CD4-positive, alpha-beta T cell treated with Interleukin-6 for 4 hours (primary cell): ENCODE data around the gene CMTM2.

ENCODE experiments used
- DNase-seq: peaks from one replicate; pipeline ENCODE4 v3.0.0-alpha.2; 2020; ENCODE audit warnings: mixed read lengths

Gene CMTM2

DNA sequence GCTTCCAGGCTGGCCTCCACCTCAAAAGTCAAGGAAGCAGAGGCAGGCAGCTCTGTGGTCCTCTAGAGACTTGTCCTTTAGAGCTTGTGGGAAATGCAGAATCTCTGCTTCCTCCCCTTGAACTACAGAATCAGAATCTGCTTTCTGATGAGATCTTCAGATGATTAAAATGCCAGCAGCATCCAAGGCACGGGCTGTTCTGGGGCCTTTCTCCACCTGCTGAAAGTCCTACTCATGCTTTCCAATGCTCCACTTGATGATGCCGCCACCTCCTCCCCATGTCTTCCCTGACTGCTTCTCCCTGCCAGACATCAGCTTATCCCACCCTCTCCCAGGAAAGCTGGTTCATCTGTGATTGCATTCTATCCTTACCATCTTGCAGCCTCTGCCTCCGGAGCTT, 58.5 kb downstream of the CMTM2 start:
- DNase-seq: no peak
